IMR-90 (cell line): ENCODE measurements around the gene DCAF10. TPM values are rescaled to one million over a fixed set of nuclear protein-coding genes. Genes with fewer than 3 reads are reported as not detected.

Experiments
- ATAC-seq: fragments of 200-7000 bp; cut with Tn5 transposase; 2 replicates; pipeline ENCODE4 v1.9.1; 2020; ENCODE audit warnings: low read depth, mild to moderate bottlenecking, moderate library complexity
- BruUV-seq: library from RNA; stranded (reverse); fragments of 400-500 nt; replicated peaks from 2 replicates; lab custom pipeline; 2021; lab: Mats Ljungman, UMichigan
- CTCF ChIA-PET: fragments of 300-600 bp; formaldehyde crosslinking; extraction: SDS; loops from one replicate; lab custom pipeline; 2021; ENCODE audit warnings: antibody characterized with exemption; lab: Yijun Ruan, JAX
- POLR2A ChIA-PET: fragments of 300-600 bp; sonication (Branson Sonifier 250); formaldehyde crosslinking; loops from one replicate; lab custom pipeline; 2022; ENCODE audit warnings: antibody characterized with exemption; ENCODE audit not compliant: unreplicated experiment; lab: Charles Lee
- DNase-seq: peaks from one replicate; pipeline ENCODE4 v3.0.0; 2013
- H2AFZ ChIP-seq: replicated peaks from 2 replicates; pipeline ENCODE3; 2013; ENCODE audit warnings: low read length, mild to moderate bottlenecking; ENCODE audit not compliant: poor library complexity
- H2AK5ac ChIP-seq: 2 replicates; pipeline ENCODE4 v1.6.1; 2013; ENCODE audit warnings: low read depth, low read length, inconsistent platforms
- H2AK9ac ChIP-seq: replicated peaks from 2 replicates; pipeline ENCODE3; 2013; ENCODE audit warnings: mild to moderate bottlenecking, low read depth, low read length, moderate library complexity; ENCODE audit not compliant: poor library complexity
- H2BK120ac ChIP-seq: 2 replicates; pipeline ENCODE4 v1.6.1; 2013; ENCODE audit warnings: low read depth, low read length, inconsistent platforms
- H2BK15ac ChIP-seq: 3 replicates; pipeline ENCODE4 v1.6.1; 2013; ENCODE audit warnings: low read depth, low read length, inconsistent platforms
- H2BK20ac ChIP-seq: 2 replicates; pipeline ENCODE4 v1.6.1; 2013; ENCODE audit warnings: low read depth, mild to moderate bottlenecking, inconsistent platforms, low read length, moderate library complexity
- H2BK5ac ChIP-seq: 2 replicates; pipeline ENCODE4 v1.6.1; 2013; ENCODE audit warnings: mild to moderate bottlenecking, low read depth, low read length, inconsistent platforms; ENCODE audit not compliant: poor library complexity, severe bottlenecking
- H3K14ac ChIP-seq: replicated peaks from 2 replicates; pipeline ENCODE4 v1.6.1; 2013; ENCODE audit warnings: low read depth, low read length, inconsistent platforms
- H3K18ac ChIP-seq: 2 replicates; pipeline ENCODE4 v1.6.1; 2013; ENCODE audit warnings: low read depth, low read length, control low read depth
- H3K23ac ChIP-seq: 2 replicates; pipeline ENCODE4 v1.6.1; 2013; ENCODE audit warnings: low read depth, low read length, inconsistent platforms
- H3K27ac ChIP-seq: 2 replicates; pipeline ENCODE4 v1.5.1; 2013; ENCODE audit warnings: mild to moderate bottlenecking, control low read depth, low read length; ENCODE audit not compliant: insufficient read depth
- H3K27me3 ChIP-seq: 2 replicates; pipeline ENCODE4 v1.6.1; 2013; ENCODE audit warnings: low read length; ENCODE audit not compliant: control insufficient read depth, insufficient read depth
- H3K36me3 ChIP-seq: 2 replicates; pipeline ENCODE4 v1.6.1; 2013; ENCODE audit warnings: low read length, mixed read lengths; ENCODE audit not compliant: control insufficient read depth, insufficient read depth
- H3K4ac ChIP-seq: 2 replicates; pipeline ENCODE4 v1.6.1; 2013; ENCODE audit warnings: low read depth, low read length, inconsistent platforms
- H3K4me1 ChIP-seq: 2 replicates; pipeline ENCODE4 v1.6.1; 2013; ENCODE audit warnings: low read length, mixed read lengths; ENCODE audit not compliant: control insufficient read depth, insufficient read depth
- H3K4me2 ChIP-seq: 2 replicates; pipeline ENCODE4 v1.6.1; 2013; ENCODE audit warnings: low read depth, mild to moderate bottlenecking, control low read depth, low read length, moderate library complexity
- H3K4me3 ChIP-seq: 2 replicates; pipeline ENCODE4 v1.5.1; 2013; ENCODE audit warnings: low read depth, mild to moderate bottlenecking, control low read depth, low read length, moderate library complexity; ENCODE audit not compliant: insufficient read depth
- H3K56ac ChIP-seq: 2 replicates; pipeline ENCODE4 v1.6.1; 2013; ENCODE audit warnings: low read length, inconsistent platforms; ENCODE audit not compliant: insufficient read depth; ENCODE audit errors: extremely low read depth
- H3K79me1 ChIP-seq, 2 experiments: 2 replicates each; pipeline ENCODE4 v1.6.1; 2013; ENCODE audit warnings: low read length in 2 of 2, inconsistent platforms in 1 of 2, low read depth in 1 of 2
- H3K9ac ChIP-seq: 2 replicates; pipeline ENCODE4 v1.6.1; 2013; ENCODE audit warnings: low read depth, low read length, control low read depth
- H3K9me1 ChIP-seq: 2 replicates; pipeline ENCODE4 v1.6.1; 2013; ENCODE audit warnings: low read length, inconsistent platforms; ENCODE audit not compliant: insufficient read depth
- H3K9me3 ChIP-seq: 2 replicates; pipeline ENCODE4 v1.6.1; 2013; ENCODE audit warnings: low read length; ENCODE audit not compliant: control insufficient read depth, insufficient read depth
- H4K20me1 ChIP-seq: 2 replicates; pipeline ENCODE4 v1.6.1; 2013; ENCODE audit warnings: low read length, inconsistent platforms; ENCODE audit not compliant: insufficient read depth
- H4K5ac ChIP-seq: 2 replicates; pipeline ENCODE4 v1.6.1; 2013; ENCODE audit warnings: mild to moderate bottlenecking, low read depth, low read length, control low read depth
- H4K8ac ChIP-seq, 2 experiments: 2 replicates each; pipeline ENCODE4 v1.6.1; 2013; ENCODE audit warnings: low read depth in 2 of 2, low read length in 2 of 2, control low read depth in 1 of 2, inconsistent platforms in 1 of 2
- H4K91ac ChIP-seq: 2 replicates; pipeline ENCODE4 v1.6.1; 2013; ENCODE audit warnings: low read depth, low read length, inconsistent platforms; ENCODE audit not compliant: insufficient read depth
- RAD21 ChIP-seq: IDR thresholded peaks from 2 replicates; pipeline ENCODE4 v1.6.1; 2012; ENCODE audit warnings: low read length, improper control_type of control experiment
- RCOR1 ChIP-seq: IDR thresholded peaks from 2 replicates; pipeline ENCODE4 v1.6.1; 2012; ENCODE audit warnings: mild to moderate bottlenecking, low read length, improper control_type of control experiment; ENCODE audit not compliant: insufficient replicate concordance
- WGBS, 2 experiments: methylation state at CpG; one replicate each; pipeline versions ENCODE4 v1.1.5 to v1.1.7; 2013; ENCODE audit warnings: missing lambda C conversion rate in 2 of 2; ENCODE audit not compliant: insufficient read length in 1 of 2; ENCODE audit errors: extremely low coverage in 2 of 2; 5-methylcytosine and 5-hydroxymethylcytosine counted together
- dilution Hi-C: fragments of 300-500 bp; cut with HindIII; formaldehyde crosslinking; loops from one replicate; pipeline ENCODE4 v1.14.3; 2018; ENCODE audit warnings: low sequenced_read_pairs; ENCODE audit not compliant: unreplicated experiment
- in situ Hi-C: fragments of 300-500 bp; cut with MboI; formaldehyde crosslinking; loops from 3 replicates; pipeline ENCODE4 v1.14.3; 2019; ENCODE audit warnings: low sequenced_read_pairs, inconsistent platforms, mixed read lengths
- intact Hi-C: fragments of 100-400 bp; cut with micrococcal nuclease; formaldehyde crosslinking; loops from 2 replicates; pipeline ENCODE4 v1.10.0; 2022
- polyA plus RNA-seq, 3 experiments: library from polyadenylated mRNA; depleted of rRNA; stranded (reverse); fragments of >200 nt; gene quantifications; 2 replicates each; pipeline ENCODE4 v1.2.3, GENCODE V29; 2012; ENCODE audit warnings: low replicate concordance in 1 of 3
- total RNA-seq: library from RNA; depleted of rRNA; stranded (reverse); fragments of >200 nt; gene quantifications from 2 replicates; pipeline ENCODE4 v1.2.3, GENCODE V29; 2012
- TF ChIP-seq, protein P1 (sequence below): conservative IDR thresholded peaks from 2 replicates; pipeline ENCODE4 v1.5.1; 2012; ENCODE audit warnings: mild to moderate bottlenecking, low read depth, low read length, improper control_type of control experiment

Gene DCAF10
- total and polyA plus RNA-seq, 2 of the 4 experiments (the other 2 are of a cell fraction): 17.1 to 19.4 TPM

DNA sequence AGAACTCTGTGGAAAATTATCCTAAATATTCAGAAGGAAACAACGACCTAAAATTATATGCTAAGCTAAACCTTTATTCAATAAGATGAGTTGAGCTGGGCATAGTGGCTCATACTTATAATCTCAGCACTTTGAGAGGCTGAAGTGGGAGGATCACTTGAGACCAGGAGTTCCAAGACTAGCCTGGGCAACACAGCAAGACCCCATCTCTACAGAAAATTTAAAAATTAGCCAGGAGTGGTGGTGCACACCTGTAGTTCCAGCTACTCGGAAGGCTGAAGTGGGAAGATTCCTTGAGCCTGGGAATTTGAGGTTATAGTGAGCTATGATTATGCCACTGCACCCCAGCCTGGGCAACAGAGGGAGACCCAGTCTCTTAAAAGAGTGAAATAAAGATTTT, 51.6 kb downstream of the DCAF10 start:
- H3K27me3 ChIP-seq: no peaks in the 10 kb centered on the region
- no TSS peak for BruUV-seq
- TF ChIP-seq, protein P1, sequence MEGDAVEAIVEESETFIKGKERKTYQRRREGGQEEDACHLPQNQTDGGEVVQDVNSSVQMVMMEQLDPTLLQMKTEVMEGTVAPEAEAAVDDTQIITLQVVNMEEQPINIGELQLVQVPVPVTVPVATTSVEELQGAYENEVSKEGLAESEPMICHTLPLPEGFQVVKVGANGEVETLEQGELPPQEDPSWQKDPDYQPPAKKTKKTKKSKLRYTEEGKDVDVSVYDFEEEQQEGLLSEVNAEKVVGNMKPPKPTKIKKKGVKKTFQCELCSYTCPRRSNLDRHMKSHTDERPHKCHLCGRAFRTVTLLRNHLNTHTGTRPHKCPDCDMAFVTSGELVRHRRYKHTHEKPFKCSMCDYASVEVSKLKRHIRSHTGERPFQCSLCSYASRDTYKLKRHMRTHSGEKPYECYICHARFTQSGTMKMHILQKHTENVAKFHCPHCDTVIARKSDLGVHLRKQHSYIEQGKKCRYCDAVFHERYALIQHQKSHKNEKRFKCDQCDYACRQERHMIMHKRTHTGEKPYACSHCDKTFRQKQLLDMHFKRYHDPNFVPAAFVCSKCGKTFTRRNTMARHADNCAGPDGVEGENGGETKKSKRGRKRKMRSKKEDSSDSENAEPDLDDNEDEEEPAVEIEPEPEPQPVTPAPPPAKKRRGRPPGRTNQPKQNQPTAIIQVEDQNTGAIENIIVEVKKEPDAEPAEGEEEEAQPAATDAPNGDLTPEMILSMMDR: no peak
- no peak for TF ChIP-seq RCOR1
- TF ChIP-seq RAD21: no peak
- no peak overlapping the region for H2BK15ac ChIP-seq
- ChIA-PET POLR2A (interaction anchor here (0.6 kb wide), 1 partner anchor 19 kb away, joined by 10 read pairs; no protein-coding TSS in a partner anchor), CTCF (no interaction called here)
- DNase-seq: no peak
- H3K4me2 ChIP-seq: no peak overlapping the region
- H3K9me1 ChIP-seq: 0 out of 2 replicates have a peak, but pooled peaks cover 3% of the 10 kb centered on the region
- H2BK5ac ChIP-seq: no peak overlapping the region
- H3K23ac ChIP-seq: no peak overlapping the region
- peaks cover 4 to 6% of the 10 kb centered on the region in 2 experiments; a peak in 3 of 4 replicates for H3K79me1 ChIP-seq
- H3K14ac ChIP-seq: no peak overlapping the region
- no peak overlapping the region for H2AK5ac ChIP-seq
- no peak overlapping the region for H3K4me3 ChIP-seq
- in situ Hi-C loops (no loop called here), intact Hi-C loops (no loop called here), dilution Hi-C loops (no loop called here)
- H4K5ac ChIP-seq: no peak overlapping the region
- no peak overlapping the region for H2AFZ ChIP-seq
- H4K20me1 ChIP-seq: no peaks in the 10 kb centered on the region
- WGBS, 2 experiments: no CpG with 5 or more reads among the region's 2 CpGs
- no peak overlapping the region for H3K9ac ChIP-seq
- H2BK20ac ChIP-seq: no peak overlapping the region
- no peak overlapping the region for H3K4ac ChIP-seq
- no peaks in the 10 kb centered on the region for H3K4me1 ChIP-seq
- no peak overlapping the region for H3K27ac ChIP-seq
- peaks cover 4% of the 10 kb centered on the region for H3K36me3 ChIP-seq
- H4K91ac ChIP-seq: no peak overlapping the region
- ATAC-seq: no peak
- no peak overlapping the region for H2AK9ac ChIP-seq
- H3K9me3 ChIP-seq: no peaks in the 10 kb centered on the region
- no peak overlapping the region for H2BK120ac ChIP-seq
- no peak overlapping the region for H4K8ac ChIP-seq
- H3K18ac ChIP-seq: no peak overlapping the region
- H3K56ac ChIP-seq: no peak overlapping the region
